HepG2 (cell line): ENCODE measurements around the gene NPC1. TPM values are rescaled to one million over a fixed set of nuclear protein-coding genes. Genes with fewer than 3 reads are reported as not detected.

Experiments used
- DRAP1 ChIP-seq: IDR thresholded peaks from 2 replicates; pipeline ENCODE4 v1.6.1; 2016; ENCODE audit warnings: missing genetic modification reagents, missing compliant biosample characterization
- FOXM1 ChIP-seq: sonication (generic); formaldehyde crosslinking; IDR thresholded peaks from 2 replicates; pipeline ENCODE4 v1.5.0; 2020; ENCODE audit warnings: missing genetic modification reagents
- HCFC1 ChIP-seq: fragments of 150-350 bp; IDR thresholded peaks from 2 replicates; pipeline ENCODE4 v1.6.1; 2014; ENCODE audit warnings: low read depth, low read length
- MAF1 ChIP-seq: sonication (generic); formaldehyde crosslinking; IDR thresholded peaks from 2 replicates; pipeline ENCODE4 v1.5.0; 2020; ENCODE audit warnings: missing genetic modification reagents, borderline replicate concordance
- PHB2 ChIP-seq: fragments of 450-650 bp; IDR thresholded peaks from 2 replicates; pipeline ENCODE4 v1.6.1; 2018; ENCODE audit not compliant: partially characterized antibody
- RARA ChIP-seq: IDR thresholded peaks from 2 replicates; pipeline ENCODE4 v1.6.1; 2016; ENCODE audit warnings: missing genetic modification reagents, missing compliant biosample characterization
- SATB2 ChIP-seq: sonication (generic); formaldehyde crosslinking; IDR thresholded peaks from 2 replicates; pipeline ENCODE4 v1.5.0; 2020; ENCODE audit warnings: missing genetic modification reagents
- SOX6 ChIP-seq, 2 experiments: fragments of 450-650 bp in 1 of 2; sonication (generic) in 1 of 2; formaldehyde crosslinking in 1 of 2; IDR thresholded peaks; 2 replicates each; pipeline versions ENCODE4 v1.4.0 to v1.6.1; 2017 to 2020; ENCODE audit warnings: antibody characterized with exemption in 1 of 2, mild to moderate bottlenecking in 1 of 2, missing genetic modification reagents in 1 of 2
- SP140L ChIP-seq: sonication (generic); formaldehyde crosslinking; IDR thresholded peaks from 2 replicates; pipeline ENCODE4 v1.4.0; 2020; ENCODE audit warnings: missing genetic modification reagents, borderline replicate concordance
- ZNF256 ChIP-seq: sonication (generic); formaldehyde crosslinking; conservative IDR thresholded peaks from 2 replicates; pipeline ENCODE4 v1.4.0; 2020; ENCODE audit warnings: missing genetic modification reagents
- ZNF414 ChIP-seq: sonication (generic); formaldehyde crosslinking; IDR thresholded peaks from 2 replicates; pipeline ENCODE4 v1.5.0; 2020; ENCODE audit warnings: missing genetic modification reagents
- ZNF549 ChIP-seq: sonication (generic); formaldehyde crosslinking; IDR thresholded peaks from 2 replicates; pipeline ENCODE4 v1.5.0; 2020; ENCODE audit warnings: missing genetic modification reagents
- ZNF558 ChIP-seq: sonication (generic); formaldehyde crosslinking; IDR thresholded peaks from 2 replicates; pipeline ENCODE4 v1.9.0; 2022; ENCODE audit warnings: mild to moderate bottlenecking, missing genetic modification reagents, borderline replicate concordance
- ZNF7 ChIP-seq: IDR thresholded peaks from 2 replicates; pipeline ENCODE4 v1.6.1; 2016; ENCODE audit warnings: missing biosample characterization, missing genetic modification reagents
- ZNF841 ChIP-seq: sonication (generic); formaldehyde crosslinking; IDR thresholded peaks from 2 replicates; pipeline ENCODE4 v1.8.1; 2023; ENCODE audit warnings: missing genetic modification reagents, borderline replicate concordance
- ZSCAN9 ChIP-seq: IDR thresholded peaks from 2 replicates; pipeline ENCODE4 v1.6.1; 2016; ENCODE audit warnings: borderline replicate concordance
- polyA plus RNA-seq, 8 experiments: library from polyadenylated mRNA; depleted of rRNA in 3 of 8; stranded (reverse) in 7 of 8; unstranded in 1 of 8; fragments of >200 nt; fragmentation: Illumina TruSeq in 4 of 8; extraction: Trizol in 4 of 8; gene quantifications; 2 replicates each; pipeline versions ENCODE4 v1.2.1 to v1.2.3, GENCODE V29; 2011 to 2016; ENCODE audit warnings: low read depth in 4 of 8, missing spikeins in 1 of 8, mixed read lengths in 1 of 8; ENCODE audit not compliant: insufficient read depth in 1 of 8
- total RNA-seq, 5 experiments: library from RNA; depleted of rRNA; stranded (reverse); fragments of >200 nt; fragmentation: Illumina TruSeq; extraction: Trizol; gene quantifications; 2 replicates each; pipeline ENCODE4 v1.2.3, GENCODE V29; 2016; ENCODE audit warnings: low read depth in 1 of 5
- TF ChIP-seq, protein P1 (sequence below): sonication (generic); formaldehyde crosslinking; IDR thresholded peaks from 2 replicates; pipeline ENCODE4 v1.4.0; 2020; ENCODE audit warnings: missing genetic modification reagents
- TF ChIP-seq, protein P2 (sequence below): IDR thresholded peaks from 2 replicates; pipeline ENCODE4 v1.6.1; 2016; ENCODE audit warnings: mild to moderate bottlenecking, missing biosample characterization, missing genetic modification reagents
- TF ChIP-seq, protein P3 (sequence below): sonication (generic); formaldehyde crosslinking; conservative IDR thresholded peaks from 2 replicates; pipeline ENCODE4 v1.4.0; 2020; ENCODE audit warnings: missing genetic modification reagents
- TF ChIP-seq, protein P4 (sequence below): sonication (generic); formaldehyde crosslinking; IDR thresholded peaks from 2 replicates; pipeline ENCODE4 v1.9.0; 2021; ENCODE audit warnings: missing genetic modification reagents, mild to moderate bottlenecking, borderline replicate concordance
- TF ChIP-seq, protein P5 (sequence below): fragments of 450-650 bp; IDR thresholded peaks from 2 replicates; pipeline ENCODE4 v1.6.1; 2017; ENCODE audit warnings: mild to moderate bottlenecking

NPC1 gene
- total and polyA plus RNA-seq, 2 of the 13 experiments (the other 11 are each of a cell fraction or from before 2014, with no cell fraction given), result 46.5 to 114 TPM

GRCh38 chr18:23629444-23629946 lies 43.2 kb upstream of the NPC1 start (continued):
- TF ChIP-seq, protein P1, sequence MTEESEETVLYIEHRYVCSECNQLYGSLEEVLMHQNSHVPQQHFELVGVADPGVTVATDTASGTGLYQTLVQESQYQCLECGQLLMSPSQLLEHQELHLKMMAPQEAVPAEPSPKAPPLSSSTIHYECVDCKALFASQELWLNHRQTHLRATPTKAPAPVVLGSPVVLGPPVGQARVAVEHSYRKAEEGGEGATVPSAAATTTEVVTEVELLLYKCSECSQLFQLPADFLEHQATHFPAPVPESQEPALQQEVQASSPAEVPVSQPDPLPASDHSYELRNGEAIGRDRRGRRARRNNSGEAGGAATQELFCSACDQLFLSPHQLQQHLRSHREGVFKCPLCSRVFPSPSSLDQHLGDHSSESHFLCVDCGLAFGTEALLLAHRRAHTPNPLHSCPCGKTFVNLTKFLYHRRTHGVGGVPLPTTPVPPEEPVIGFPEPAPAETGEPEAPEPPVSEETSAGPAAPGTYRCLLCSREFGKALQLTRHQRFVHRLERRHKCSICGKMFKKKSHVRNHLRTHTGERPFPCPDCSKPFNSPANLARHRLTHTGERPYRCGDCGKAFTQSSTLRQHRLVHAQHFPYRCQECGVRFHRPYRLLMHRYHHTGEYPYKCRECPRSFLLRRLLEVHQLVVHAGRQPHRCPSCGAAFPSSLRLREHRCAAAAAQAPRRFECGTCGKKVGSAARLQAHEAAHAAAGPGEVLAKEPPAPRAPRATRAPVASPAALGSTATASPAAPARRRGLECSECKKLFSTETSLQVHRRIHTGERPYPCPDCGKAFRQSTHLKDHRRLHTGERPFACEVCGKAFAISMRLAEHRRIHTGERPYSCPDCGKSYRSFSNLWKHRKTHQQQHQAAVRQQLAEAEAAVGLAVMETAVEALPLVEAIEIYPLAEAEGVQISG, result no peak
- TF ChIP-seq SP140L (CRISPR knock-in tag) (no peak), ZNF558 (no peak), MAF1 (CRISPR knock-in tag) (no peak), ZNF549 (no peak), ZSCAN9 (CRISPR knock-in tag) (no peak; the same call in 1 of the 2 replicates), DRAP1 (CRISPR knock-in tag) (no peak), ZNF7 (CRISPR knock-in tag) (no peak), ZNF256 (no peak), SOX6 (IDR thresholded peaks at IDR 0.05) (no peak), SOX6 (CRISPR knock-in tag; IDR thresholded peaks at IDR 0.05) (peak; percentile 73; the same call in 1 of the 2 replicates), ZNF841 (CRISPR knock-in tag) (no peak), PHB2 (no peak), RARA (CRISPR knock-in tag) (peak; percentile 97), FOXM1 (CRISPR knock-in tag) (0 out of 2 replicates have a peak, but pooled peaks have one; percentile 47), SATB2 (CRISPR knock-in tag) (no peak), ZNF414 (CRISPR knock-in tag) (no peak), HCFC1 (no peak)
- TF ChIP-seq, protein P2, sequence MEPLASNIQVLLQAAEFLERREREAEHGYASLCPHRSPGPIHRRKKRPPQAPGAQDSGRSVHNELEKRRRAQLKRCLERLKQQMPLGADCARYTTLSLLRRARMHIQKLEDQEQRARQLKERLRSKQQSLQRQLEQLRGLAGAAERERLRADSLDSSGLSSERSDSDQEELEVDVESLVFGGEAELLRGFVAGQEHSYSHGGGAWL (CRISPR knock-in tag), result no peak
- TF ChIP-seq, protein P3, sequence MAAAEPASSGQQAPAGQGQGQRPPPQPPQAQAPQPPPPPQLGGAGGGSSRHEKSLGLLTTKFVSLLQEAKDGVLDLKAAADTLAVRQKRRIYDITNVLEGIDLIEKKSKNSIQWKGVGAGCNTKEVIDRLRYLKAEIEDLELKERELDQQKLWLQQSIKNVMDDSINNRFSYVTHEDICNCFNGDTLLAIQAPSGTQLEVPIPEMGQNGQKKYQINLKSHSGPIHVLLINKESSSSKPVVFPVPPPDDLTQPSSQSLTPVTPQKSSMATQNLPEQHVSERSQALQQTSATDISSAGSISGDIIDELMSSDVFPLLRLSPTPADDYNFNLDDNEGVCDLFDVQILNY (CRISPR knock-in tag), result no peak
- TF ChIP-seq, protein P4, sequence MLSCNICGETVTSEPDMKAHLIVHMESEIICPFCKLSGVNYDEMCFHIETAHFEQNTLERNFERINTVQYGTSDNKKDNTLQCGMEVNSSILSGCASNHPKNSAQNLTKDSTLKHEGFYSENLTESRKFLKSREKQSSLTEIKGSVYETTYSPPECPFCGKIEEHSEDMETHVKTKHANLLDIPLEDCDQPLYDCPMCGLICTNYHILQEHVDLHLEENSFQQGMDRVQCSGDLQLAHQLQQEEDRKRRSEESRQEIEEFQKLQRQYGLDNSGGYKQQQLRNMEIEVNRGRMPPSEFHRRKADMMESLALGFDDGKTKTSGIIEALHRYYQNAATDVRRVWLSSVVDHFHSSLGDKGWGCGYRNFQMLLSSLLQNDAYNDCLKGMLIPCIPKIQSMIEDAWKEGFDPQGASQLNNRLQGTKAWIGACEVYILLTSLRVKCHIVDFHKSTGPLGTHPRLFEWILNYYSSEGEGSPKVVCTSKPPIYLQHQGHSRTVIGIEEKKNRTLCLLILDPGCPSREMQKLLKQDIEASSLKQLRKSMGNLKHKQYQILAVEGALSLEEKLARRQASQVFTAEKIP (CRISPR knock-in tag), result no peak
- TF ChIP-seq, protein P5, sequence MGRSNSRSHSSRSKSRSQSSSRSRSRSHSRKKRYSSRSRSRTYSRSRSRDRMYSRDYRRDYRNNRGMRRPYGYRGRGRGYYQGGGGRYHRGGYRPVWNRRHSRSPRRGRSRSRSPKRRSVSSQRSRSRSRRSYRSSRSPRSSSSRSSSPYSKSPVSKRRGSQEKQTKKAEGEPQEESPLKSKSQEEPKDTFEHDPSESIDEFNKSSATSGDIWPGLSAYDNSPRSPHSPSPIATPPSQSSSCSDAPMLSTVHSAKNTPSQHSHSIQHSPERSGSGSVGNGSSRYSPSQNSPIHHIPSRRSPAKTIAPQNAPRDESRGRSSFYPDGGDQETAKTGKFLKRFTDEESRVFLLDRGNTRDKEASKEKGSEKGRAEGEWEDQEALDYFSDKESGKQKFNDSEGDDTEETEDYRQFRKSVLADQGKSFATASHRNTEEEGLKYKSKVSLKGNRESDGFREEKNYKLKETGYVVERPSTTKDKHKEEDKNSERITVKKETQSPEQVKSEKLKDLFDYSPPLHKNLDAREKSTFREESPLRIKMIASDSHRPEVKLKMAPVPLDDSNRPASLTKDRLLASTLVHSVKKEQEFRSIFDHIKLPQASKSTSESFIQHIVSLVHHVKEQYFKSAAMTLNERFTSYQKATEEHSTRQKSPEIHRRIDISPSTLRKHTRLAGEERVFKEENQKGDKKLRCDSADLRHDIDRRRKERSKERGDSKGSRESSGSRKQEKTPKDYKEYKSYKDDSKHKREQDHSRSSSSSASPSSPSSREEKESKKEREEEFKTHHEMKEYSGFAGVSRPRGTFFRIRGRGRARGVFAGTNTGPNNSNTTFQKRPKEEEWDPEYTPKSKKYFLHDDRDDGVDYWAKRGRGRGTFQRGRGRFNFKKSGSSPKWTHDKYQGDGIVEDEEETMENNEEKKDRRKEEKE, result no peak
